HCT116 (cell line): ENCODE data around the gene CR2. TPM values are rescaled to one million over a fixed set of nuclear protein-coding genes. Genes with fewer than 3 reads are reported as not detected.

Experiments used
- ATAC-seq: fragments of 200-7000 bp; cut with Tn5 transposase; 2 replicates; pipeline ENCODE4 v1.9.1; 2020; ENCODE audit warnings: mild to moderate bottlenecking, moderate library complexity
- BruUV-seq: library from RNA; stranded (reverse); fragments of 400-500 nt; replicated peaks from 2 replicates; lab custom pipeline; 2021; lab: Mats Ljungman, UMichigan
- CTCF ChIA-PET: fragments of 300-600 bp; sonication (Branson Sonifier 250); formaldehyde crosslinking; loops from one replicate; lab custom pipeline; 2021; ENCODE audit warnings: antibody characterized with exemption; lab: Charles Lee
- POLR2A ChIA-PET: fragments of 300-600, 350-600 bp; sonication (Branson Sonifier 250); formaldehyde crosslinking; loops from one replicate; lab custom pipeline; 2021; ENCODE audit warnings: antibody characterized with exemption; lab: Charles Lee
- RAD21 ChIA-PET, 2 experiments: fragments of 300-600 bp; sonication (Branson Sonifier 250); formaldehyde crosslinking; loops; one replicate each; lab custom pipeline; 2023; ENCODE audit warnings: low total read pairs in 2 of 2; ENCODE audit not compliant: uncharacterized antibody in 2 of 2, unreplicated experiment in 2 of 2, low non-redundant PET in 1 of 2; lab: Charles Lee
- DNase-seq: peaks from one replicate; pipeline ENCODE4 v3.0.0-alpha.2; 2010; ENCODE audit warnings: low read depth, low spot score
- H2AFZ ChIP-seq: fragments of 200-600 bp; shearing (Covaris generic), sonication (generic); 2 replicates; pipeline ENCODE4 v1.6.1; 2017; ENCODE audit warnings: low read depth, mixed run types, mixed read lengths, antibody characterized with exemption, low read length; ENCODE audit not compliant: poor library complexity, severe bottlenecking
- H3K27ac ChIP-seq: 2 replicates; pipeline ENCODE4 v1.5.1; 2012; ENCODE audit warnings: low read depth, low read length
- H3K27me3 ChIP-seq: fragments of 200-600 bp; sonication (generic); 2 replicates; pipeline ENCODE4 v1.6.1; 2016; ENCODE audit warnings: mixed run types, low read length, mixed read lengths; ENCODE audit not compliant: insufficient read depth
- H3K36me3 ChIP-seq, 2 experiments: fragments of 200-500 bp in 1 of 2; fragments of 200-600 bp in 1 of 2; sonication (Bioruptor generic) in 1 of 2; sonication (generic) in 1 of 2; 2 replicates each; pipeline versions ENCODE4 v1.5.1 to v1.6.1; 2014 to 2016; ENCODE audit warnings: low read length in 2 of 2, inconsistent platforms in 1 of 2, mixed read lengths in 1 of 2, mixed run types in 1 of 2; ENCODE audit not compliant: insufficient read depth in 2 of 2, control insufficient read depth in 1 of 2
- H3K4me1 ChIP-seq, 2 experiments: fragments of 200-600 bp in 1 of 2; sonication (generic) in 1 of 2; 2 replicates each; pipeline versions ENCODE4 v1.5.1 to v1.6.1; 2012 to 2017; ENCODE audit warnings: low read length in 2 of 2, inconsistent platforms in 1 of 2, mild to moderate bottlenecking in 1 of 2, mixed read lengths in 1 of 2, mixed run types in 1 of 2, moderate library complexity in 1 of 2; ENCODE audit not compliant: insufficient read depth in 2 of 2, control insufficient read depth in 1 of 2
- H3K4me2 ChIP-seq: fragments of 200-600 bp; sonication (generic); 2 replicates; pipeline ENCODE4 v1.6.1; 2017; ENCODE audit warnings: mixed run types, low read length, mixed read lengths
- H3K4me3 ChIP-seq, 2 experiments: fragments of 200-600 bp in 1 of 2; sonication (generic) in 1 of 2; replicated peaks in 1 of 2; 2 replicates each; pipeline ENCODE4 v1.5.1; 2011 to 2016; ENCODE audit warnings: low read length in 2 of 2, control low read depth in 1 of 2, low read depth in 1 of 2, mild to moderate bottlenecking in 1 of 2, mixed read lengths in 1 of 2, mixed run types in 1 of 2
- H3K79me2 ChIP-seq: fragments of 200-600 bp; sonication (generic); 2 replicates; pipeline ENCODE4 v1.6.1; 2017; ENCODE audit warnings: mild to moderate bottlenecking, mixed run types, low read length, moderate library complexity, mixed read lengths; ENCODE audit not compliant: insufficient read depth
- H3K9ac ChIP-seq: fragments of 200-600 bp; sonication (generic); 2 replicates; pipeline ENCODE4 v1.6.1; 2016; ENCODE audit warnings: low read length, mixed read lengths
- H3K9me2 ChIP-seq: fragments of 200-600 bp; sonication (generic), shearing (Covaris generic); 2 replicates; pipeline ENCODE4 v1.6.1; 2017; ENCODE audit warnings: mixed run types, mild to moderate bottlenecking, moderate library complexity; ENCODE audit not compliant: insufficient read depth
- H3K9me3 ChIP-seq, 2 experiments: fragments of 200-500 bp in 1 of 2; fragments of 200-600 bp in 1 of 2; sonication (Bioruptor generic) in 1 of 2; sonication (generic) in 1 of 2; 2 replicates each; pipeline ENCODE4 v1.6.1; 2014 to 2017; ENCODE audit warnings: low read length in 2 of 2, mixed read lengths in 2 of 2, inconsistent platforms in 1 of 2, low read depth in 1 of 2, mild to moderate bottlenecking in 1 of 2, mixed run types in 1 of 2, moderate library complexity in 1 of 2; ENCODE audit not compliant: control insufficient read depth in 1 of 2, insufficient read depth in 1 of 2
- H4K20me1 ChIP-seq: fragments of 200-600 bp; sonication (generic), shearing (Covaris generic); 2 replicates; pipeline ENCODE4 v1.6.1; 2017; ENCODE audit warnings: mixed run types, mild to moderate bottlenecking, moderate library complexity; ENCODE audit not compliant: insufficient read depth
- CBX3 ChIP-seq: IDR thresholded peaks from 2 replicates; pipeline ENCODE4 v1.6.1; 2012; ENCODE audit warnings: low read depth
- EGR1 ChIP-seq: IDR thresholded peaks from 2 replicates; pipeline ENCODE4 v1.6.1; 2012; ENCODE audit warnings: low read depth
- ELF1 ChIP-seq: IDR thresholded peaks from 2 replicates; pipeline ENCODE4 v1.6.1; 2012; ENCODE audit warnings: low read depth, borderline replicate concordance
- JUND ChIP-seq: IDR thresholded peaks from 2 replicates; pipeline ENCODE4 v1.6.1; 2012
- POLR2AphosphoS5 ChIP-seq: IDR thresholded peaks from 2 replicates; pipeline ENCODE4 v1.6.1; 2011; ENCODE audit warnings: mild to moderate bottlenecking, low read depth, low read length, moderate library complexity
- SIN3A ChIP-seq: IDR thresholded peaks from 2 replicates; pipeline ENCODE4 v1.6.1; 2012; ENCODE audit warnings: low read depth
- TCF7L2 ChIP-seq: IDR thresholded peaks from 2 replicates; pipeline ENCODE4 v1.7.0; 2011; ENCODE audit warnings: borderline replicate concordance, inconsistent platforms; ENCODE audit not compliant: insufficient read depth, insufficient read length; ENCODE audit errors: extremely low read depth
- YY1 ChIP-seq: IDR thresholded peaks from 2 replicates; pipeline ENCODE4 v1.6.1; 2011; ENCODE audit warnings: low read length, low read depth, moderate library complexity, mild to moderate bottlenecking; ENCODE audit not compliant: insufficient replicate concordance; ENCODE audit errors: extremely low read depth
- ZNF274 ChIP-seq: fragments of 200-500 bp; sonication (Bioruptor generic); IDR thresholded peaks from 2 replicates; pipeline ENCODE4 v1.6.1; 2014; ENCODE audit warnings: mild to moderate bottlenecking, low read depth, low read length, inconsistent platforms
- intact Hi-C: fragments of 100-400 bp; cut with micrococcal nuclease; formaldehyde crosslinking; loops from 2 replicates; pipeline ENCODE4 v1.10.0; 2022
- total RNA-seq: library from RNA; stranded (reverse); gene quantifications from one replicate; pipeline ENCODE4 v1.2.1, GENCODE V29; 2021; ENCODE audit not compliant: unreplicated experiment
- TF ChIP-seq, protein P1 (sequence below), 3 experiments: fragments of 200-600 bp in 1 of 3; sonication (generic) in 1 of 3; IDR thresholded peaks in 2 of 3; conservative IDR thresholded peaks in 1 of 3; 2 replicates each; pipeline ENCODE4 v1.5.1; 2012 to 2017; ENCODE audit warnings: low read depth in 2 of 3, low read length in 2 of 3, antibody characterized with exemption in 1 of 3, borderline replicate concordance in 1 of 3, control low read depth in 1 of 3, mild to moderate bottlenecking in 1 of 3, mixed read lengths in 1 of 3, mixed run types in 1 of 3, moderate library complexity in 1 of 3; ENCODE audit not compliant: insufficient read depth in 1 of 3
- TF ChIP-seq, protein P2 (sequence below): IDR thresholded peaks from 2 replicates; pipeline ENCODE4 v1.6.1; 2012; ENCODE audit warnings: low read depth

Gene CR2
- total RNA-seq, 1 experiment from 2014 or later = 4.0 TPM

DNA sequence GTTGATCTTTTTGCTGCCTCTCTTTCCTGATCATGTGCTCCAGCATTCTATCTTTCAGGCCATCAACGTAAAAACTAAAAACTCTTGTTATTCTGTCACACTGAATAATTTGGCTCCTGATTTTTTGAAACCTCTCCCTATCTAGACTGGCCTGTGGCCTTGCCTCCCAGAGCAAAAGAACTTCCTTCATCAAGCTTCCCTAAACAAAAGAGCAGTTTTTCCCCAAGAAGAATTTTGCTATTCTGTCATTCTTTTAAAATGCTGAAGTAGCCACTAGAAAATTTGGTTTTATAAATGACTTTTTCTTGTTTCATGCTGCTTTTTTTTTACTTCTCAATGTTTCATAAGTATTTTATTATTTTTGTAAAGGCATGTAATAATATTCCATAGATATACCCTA is 37.1 kb upstream of the CR2 start:
- intact Hi-C loops = no loop called here
- no peaks in the 10 kb centered on the region for H3K9me3 ChIP-seq
- CTCF ChIA-PET = no interaction called here
- H3K9me2 ChIP-seq = no peaks in the 10 kb centered on the region
- H3K4me2 ChIP-seq = no peak overlapping the region
- H3K4me1 ChIP-seq = no peaks in the 10 kb centered on the region
- RAD21 ChIA-PET = no interaction called here
- no TSS peak for BruUV-seq
- DNase-seq (no peak), ATAC-seq (no peak)
- no peak overlapping the region for H3K9ac ChIP-seq
- H2AFZ ChIP-seq = no peak overlapping the region
- TF ChIP-seq CBX3 (no peak), EGR1 (no peak), POLR2AphosphoS5 (no peak)
- H3K79me2 ChIP-seq = no peaks in the 10 kb centered on the region
- no peak overlapping the region for H3K4me3 ChIP-seq
- no peak overlapping the region for H3K27ac ChIP-seq
- POLR2A ChIA-PET = no interaction called here
- H3K27me3 ChIP-seq = no peaks in the 10 kb centered on the region
- no peaks in the 10 kb centered on the region for H3K36me3 ChIP-seq
- no peaks in the 10 kb centered on the region for H4K20me1 ChIP-seq

DNA sequence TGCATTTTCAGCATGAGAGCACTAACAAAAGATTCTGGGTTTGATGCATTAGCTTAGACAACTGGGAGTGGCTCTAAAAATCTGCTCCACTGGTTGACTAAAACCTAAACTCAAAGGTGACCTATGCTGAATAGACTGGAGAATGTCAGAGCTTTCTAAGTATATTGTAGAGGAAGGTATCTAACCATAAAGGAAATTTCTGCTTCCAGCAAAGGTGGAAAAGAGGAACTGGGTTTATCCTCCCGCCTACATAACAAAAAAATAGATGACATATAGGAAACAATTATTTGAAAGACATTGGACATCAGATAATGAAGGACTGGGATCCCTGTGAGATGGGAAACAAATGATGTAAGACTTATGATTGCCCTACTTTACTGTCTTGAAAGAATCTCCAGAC is 35.8 kb upstream of the CR2 start:
- ChIA-PET CTCF (no interaction called here), POLR2A (no interaction called here)
- Histone ChIP-seq H2AFZ (no peak overlapping the region), H4K20me1 (no peaks in the 10 kb centered on the region), H3K4me1 (no peaks in the 10 kb centered on the region), H3K9ac (no peak overlapping the region), H3K9me2 (no peaks in the 10 kb centered on the region), H3K9me3 (no peaks in the 10 kb centered on the region), H3K36me3 (no peaks in the 10 kb centered on the region), H3K27me3 (no peaks in the 10 kb centered on the region)
- no TSS peak for BruUV-seq
- no peak for ATAC-seq
- TF ChIP-seq, protein P1, sequence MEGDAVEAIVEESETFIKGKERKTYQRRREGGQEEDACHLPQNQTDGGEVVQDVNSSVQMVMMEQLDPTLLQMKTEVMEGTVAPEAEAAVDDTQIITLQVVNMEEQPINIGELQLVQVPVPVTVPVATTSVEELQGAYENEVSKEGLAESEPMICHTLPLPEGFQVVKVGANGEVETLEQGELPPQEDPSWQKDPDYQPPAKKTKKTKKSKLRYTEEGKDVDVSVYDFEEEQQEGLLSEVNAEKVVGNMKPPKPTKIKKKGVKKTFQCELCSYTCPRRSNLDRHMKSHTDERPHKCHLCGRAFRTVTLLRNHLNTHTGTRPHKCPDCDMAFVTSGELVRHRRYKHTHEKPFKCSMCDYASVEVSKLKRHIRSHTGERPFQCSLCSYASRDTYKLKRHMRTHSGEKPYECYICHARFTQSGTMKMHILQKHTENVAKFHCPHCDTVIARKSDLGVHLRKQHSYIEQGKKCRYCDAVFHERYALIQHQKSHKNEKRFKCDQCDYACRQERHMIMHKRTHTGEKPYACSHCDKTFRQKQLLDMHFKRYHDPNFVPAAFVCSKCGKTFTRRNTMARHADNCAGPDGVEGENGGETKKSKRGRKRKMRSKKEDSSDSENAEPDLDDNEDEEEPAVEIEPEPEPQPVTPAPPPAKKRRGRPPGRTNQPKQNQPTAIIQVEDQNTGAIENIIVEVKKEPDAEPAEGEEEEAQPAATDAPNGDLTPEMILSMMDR (IDR thresholded peaks at IDR 0.05 in 2 of 3, conservative IDR thresholded peaks at IDR 0.05 in 1 of 3; ENCODE audit: borderline replicate concordance in 1 of 3, insufficient read depth in 1 of 3, low read depth in 2 of 3, low read length in 2 of 3) = no peak
- TF ChIP-seq, protein P2, sequence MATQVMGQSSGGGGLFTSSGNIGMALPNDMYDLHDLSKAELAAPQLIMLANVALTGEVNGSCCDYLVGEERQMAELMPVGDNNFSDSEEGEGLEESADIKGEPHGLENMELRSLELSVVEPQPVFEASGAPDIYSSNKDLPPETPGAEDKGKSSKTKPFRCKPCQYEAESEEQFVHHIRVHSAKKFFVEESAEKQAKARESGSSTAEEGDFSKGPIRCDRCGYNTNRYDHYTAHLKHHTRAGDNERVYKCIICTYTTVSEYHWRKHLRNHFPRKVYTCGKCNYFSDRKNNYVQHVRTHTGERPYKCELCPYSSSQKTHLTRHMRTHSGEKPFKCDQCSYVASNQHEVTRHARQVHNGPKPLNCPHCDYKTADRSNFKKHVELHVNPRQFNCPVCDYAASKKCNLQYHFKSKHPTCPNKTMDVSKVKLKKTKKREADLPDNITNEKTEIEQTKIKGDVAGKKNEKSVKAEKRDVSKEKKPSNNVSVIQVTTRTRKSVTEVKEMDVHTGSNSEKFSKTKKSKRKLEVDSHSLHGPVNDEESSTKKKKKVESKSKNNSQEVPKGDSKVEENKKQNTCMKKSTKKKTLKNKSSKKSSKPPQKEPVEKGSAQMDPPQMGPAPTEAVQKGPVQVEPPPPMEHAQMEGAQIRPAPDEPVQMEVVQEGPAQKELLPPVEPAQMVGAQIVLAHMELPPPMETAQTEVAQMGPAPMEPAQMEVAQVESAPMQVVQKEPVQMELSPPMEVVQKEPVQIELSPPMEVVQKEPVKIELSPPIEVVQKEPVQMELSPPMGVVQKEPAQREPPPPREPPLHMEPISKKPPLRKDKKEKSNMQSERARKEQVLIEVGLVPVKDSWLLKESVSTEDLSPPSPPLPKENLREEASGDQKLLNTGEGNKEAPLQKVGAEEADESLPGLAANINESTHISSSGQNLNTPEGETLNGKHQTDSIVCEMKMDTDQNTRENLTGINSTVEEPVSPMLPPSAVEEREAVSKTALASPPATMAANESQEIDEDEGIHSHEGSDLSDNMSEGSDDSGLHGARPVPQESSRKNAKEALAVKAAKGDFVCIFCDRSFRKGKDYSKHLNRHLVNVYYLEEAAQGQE = no peak
- TF ChIP-seq JUND (no peak), ELF1 (no peak), TCF7L2 (no peak), YY1 (no peak), SIN3A (no peak), ZNF274 (no peak), POLR2AphosphoS5 (no peak), EGR1 (no peak)
- TF ChIP-seq, all 23 proteins: peak for 0
- Histone ChIP-seq H3K4me2 (no peak overlapping the region), H3K27ac (no peak overlapping the region), H3K79me2 (no peaks in the 10 kb centered on the region), H3K4me3 (no peak overlapping the region)
- intact Hi-C loops = no loop called here
- RAD21 ChIA-PET = no interaction called here
- DNase-seq = no peak
